GM21576 (cell line): ENCODE measurements around the gene TBX5.
"Not testable (repeated sequence)": the region's sequence is repeated elsewhere in the genome, so short reads cannot be mapped to it uniquely, and the experiment has no call there.

Source experiments
- ATAC-seq: cut with Tn5 transposase; IDR thresholded peaks from one replicate; pipeline ENCODE4 v1.9.1; 2021; ENCODE audit warnings: mild to moderate bottlenecking, moderate library complexity; ENCODE audit not compliant: unreplicated experiment

The TBX5 gene

GRCh38 chr12:114393569-114393968 lies 12.4 kb downstream of the TBX5 start:
- ATAC-seq = no peak

- ATAC-seq = no peak
Measured at GRCh38 chr12:114392909-114393308, 13.0 kb downstream of the TBX5 start.

- ATAC-seq = no peak
Measured at GRCh38 chr12:114391088-114391487, 14.9 kb downstream of the TBX5 start.

GRCh38 chr12:114384739-114385138 lies 21.2 kb downstream of the TBX5 start:
- no peak for ATAC-seq

- ATAC-seq = no peak
Measured at GRCh38 chr12:114381177-114381576, 24.8 kb downstream of the TBX5 start.

GRCh38 chr12:114371733-114372132 lies 34.2 kb downstream of the TBX5 start:
- ATAC-seq = no peak

- ATAC-seq = no peak
Measured at GRCh38 chr12:114371250-114371649, 34.7 kb downstream of the TBX5 start.

- ATAC-seq = no peak
Measured at GRCh38 chr12:114368685-114369452, 37.1 kb downstream of the TBX5 start.

- no peak for ATAC-seq
Measured at GRCh38 chr12:114361992-114362391, 44.0 kb downstream of the TBX5 start.

- ATAC-seq = no peak
Measured at GRCh38 chr12:114361545-114361944, 44.4 kb downstream of the TBX5 start.

- no peak for ATAC-seq
Measured at GRCh38 chr12:114360485-114360884, 45.5 kb downstream of the TBX5 start.

GRCh38 chr12:114355389-114356088 lies 50.4 kb downstream of the TBX5 start:
- ATAC-seq = no peak

- not testable (repeated sequence) for ATAC-seq
Measured at GRCh38 chr12:114349239-114349638, 56.7 kb downstream of the TBX5 start.

- no peak for ATAC-seq
Measured at GRCh38 chr12:114347861-114348260, 58.1 kb downstream of the TBX5 start.

- no peak for ATAC-seq
Measured at GRCh38 chr12:114344831-114345230, 61.1 kb downstream of the TBX5 start.

GRCh38 chr12:114344303-114344663 lies 61.7 kb downstream of the TBX5 start:
- ATAC-seq = no peak

GRCh38 chr12:114343585-114344302 lies 62.2 kb downstream of the TBX5 start:
- ATAC-seq = no peak

- ATAC-seq = no peak
Measured at GRCh38 chr12:114342656-114343055, 63.3 kb downstream of the TBX5 start.

GRCh38 chr12:114341635-114342034 lies 64.3 kb downstream of the TBX5 start:
- ATAC-seq = no peak

GRCh38 chr12:114340231-114340630 lies 65.7 kb downstream of the TBX5 start:
- no peak for ATAC-seq

- no peak for ATAC-seq
Measured at GRCh38 chr12:114339626-114340025, 66.3 kb downstream of the TBX5 start.

- no peak for ATAC-seq
Measured at GRCh38 chr12:114335607-114336006, 70.3 kb downstream of the TBX5 start.
